GM19468 (cell line): ENCODE results near the gene AHSG.

Experiments used
- ATAC-seq: cut with Tn5 transposase; IDR thresholded peaks from one replicate; pipeline ENCODE4 v1.9.1; 2021; ENCODE audit warnings: mild to moderate bottlenecking, moderate library complexity, moderate number of reproducible peaks; ENCODE audit not compliant: unreplicated experiment; ENCODE audit errors: extremely low read depth

Gene AHSG

GRCh38 chr3:186590580-186591295, 22.1 kb upstream of the AHSG start:
- ATAC-seq: no peak

DNA sequence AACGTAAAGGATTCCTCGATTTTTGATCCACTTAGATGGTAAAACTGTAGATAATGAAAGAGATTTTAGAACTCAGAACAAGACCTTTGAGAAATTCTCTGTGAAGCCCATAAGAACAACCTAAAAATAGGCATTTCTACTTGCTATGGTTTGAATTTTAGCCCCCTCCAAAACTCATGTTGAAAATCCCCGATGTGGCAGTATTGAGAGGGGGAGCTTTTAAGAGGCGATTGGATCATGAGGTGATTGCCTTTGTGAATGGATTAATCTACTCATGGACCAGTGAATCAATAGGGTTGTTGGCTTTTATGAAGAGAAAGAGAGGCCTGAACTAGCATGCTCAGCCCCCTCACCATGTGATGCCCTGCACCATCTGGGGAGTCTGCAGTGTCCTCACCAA, 20.2 kb upstream of the AHSG start:
- no peak for ATAC-seq

- ATAC-seq: no peak
Observed at GRCh38 chr3:186593862-186594261, 19.0 kb upstream of the AHSG start.

DNA sequence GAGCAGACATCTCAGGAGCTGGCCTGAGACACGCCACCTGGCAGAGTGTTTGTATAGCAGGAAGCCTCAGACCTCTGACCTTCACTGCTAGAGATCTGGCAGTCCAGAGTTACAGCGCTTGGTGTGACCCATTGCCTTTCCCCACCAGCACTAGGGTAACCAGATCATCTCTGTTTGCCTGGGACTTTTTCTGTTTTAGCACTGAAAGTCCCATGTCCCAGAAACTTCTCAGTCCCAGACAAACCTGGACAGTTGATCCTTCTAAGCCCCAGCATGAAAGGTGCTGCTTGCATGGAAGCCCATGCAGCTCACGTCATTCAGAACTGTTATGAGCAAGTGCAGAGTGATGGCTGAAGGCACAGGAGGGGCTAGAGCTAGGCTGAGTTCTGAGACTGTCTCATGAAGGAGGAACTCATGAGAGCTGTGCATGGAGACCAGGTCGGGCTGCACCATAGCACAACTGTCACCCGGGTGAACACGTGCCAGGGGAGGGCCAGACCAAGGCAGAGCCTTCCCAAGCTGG, 18.2 kb upstream of the AHSG start:
- no peak for ATAC-seq

DNA sequence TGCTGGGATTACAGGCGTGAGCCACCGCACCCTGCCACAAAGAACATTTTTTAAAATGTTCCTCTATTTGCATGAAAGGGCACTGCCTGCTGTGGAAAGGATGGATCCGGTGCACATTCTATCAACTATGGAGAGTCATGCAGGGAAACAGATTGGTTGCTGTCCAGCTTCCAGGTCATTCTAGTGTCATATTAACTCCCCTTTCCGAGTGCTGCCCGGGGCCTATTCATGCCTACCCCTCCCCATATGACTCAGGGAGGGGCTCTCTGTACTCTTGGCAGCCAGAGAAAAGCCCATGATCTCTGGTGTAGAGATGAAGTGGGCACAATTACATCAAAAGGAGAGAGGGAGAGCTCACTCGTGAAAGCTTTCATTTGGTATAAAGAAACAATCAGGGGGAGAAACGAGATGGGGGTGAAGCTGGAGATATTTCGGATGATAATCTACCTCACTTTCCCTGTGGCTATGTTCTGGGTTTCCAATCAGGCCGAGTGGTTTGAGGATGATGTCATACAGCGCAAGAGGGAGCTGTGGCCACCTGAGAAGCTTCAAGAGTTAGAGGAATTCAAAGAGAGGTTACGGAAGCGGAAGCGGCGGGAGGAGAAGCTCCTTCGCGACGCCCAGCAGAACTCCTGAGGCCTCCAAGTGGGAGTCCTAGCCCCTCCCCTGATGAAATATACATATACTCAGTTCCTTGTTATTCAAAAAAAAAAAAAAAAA, 16.1 kb upstream of the AHSG start:
- no peak for ATAC-seq

DNA sequence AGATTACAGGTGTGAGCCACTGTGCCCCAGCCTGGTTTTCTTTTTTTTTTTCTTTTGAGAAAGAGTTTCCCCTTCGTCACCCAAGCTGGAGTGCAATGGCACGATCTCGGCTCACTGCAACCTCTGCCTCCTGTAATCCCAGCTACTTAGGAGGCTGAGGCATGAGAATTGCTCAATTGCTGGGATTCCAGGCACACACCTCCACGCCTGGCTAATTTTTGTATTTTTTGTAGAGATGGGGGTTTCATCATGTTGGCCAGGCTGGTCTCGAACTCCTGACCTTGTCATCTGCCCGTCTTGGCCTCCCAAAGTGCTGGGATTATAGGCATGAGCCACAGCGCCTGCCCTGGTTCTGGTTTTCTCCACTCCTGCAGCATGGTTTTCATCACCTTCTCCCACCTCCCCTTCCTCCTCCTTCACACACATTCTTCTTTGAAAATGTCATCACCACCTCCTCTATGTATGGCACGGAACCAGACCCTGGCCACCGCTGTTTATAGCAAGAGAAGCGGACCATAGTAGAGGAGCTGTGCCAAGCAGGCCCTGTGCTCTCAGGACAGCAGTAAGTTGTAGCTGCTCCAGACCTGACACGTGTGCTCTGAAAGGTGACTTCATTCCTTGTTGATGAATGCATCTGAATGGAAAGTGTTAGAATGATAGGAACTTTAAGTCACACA, 14.6 kb upstream of the AHSG start:
- ATAC-seq: no peak

GRCh38 chr3:186598794-186599141, 14.1 kb upstream of the AHSG start:
- ATAC-seq: no peak

GRCh38 chr3:186599142-186599784, 13.6 kb upstream of the AHSG start:
- ATAC-seq: no peak

DNA sequence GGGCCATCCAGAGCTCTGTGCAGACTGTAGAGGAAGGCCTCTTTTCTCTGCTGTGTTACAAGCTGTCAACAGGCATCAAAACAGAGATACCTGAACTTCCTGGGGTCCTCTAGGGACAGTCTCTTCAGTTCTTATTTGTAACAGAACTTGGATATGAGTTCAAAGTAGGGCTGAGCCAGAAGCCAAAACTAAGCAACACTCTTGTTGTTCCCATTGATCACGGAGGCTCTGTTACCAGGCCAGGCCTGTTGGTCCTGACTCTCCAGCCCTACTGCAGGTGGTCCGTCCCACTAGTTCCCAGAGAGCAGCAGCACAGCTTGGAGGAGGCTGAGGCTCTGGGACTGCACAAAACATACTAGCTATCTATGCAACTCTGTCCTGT, 13.1 kb upstream of the AHSG start:
- ATAC-seq: no peak

- no peak for ATAC-seq
Observed at GRCh38 chr3:186600896-186601295, 12.0 kb upstream of the AHSG start.

DNA sequence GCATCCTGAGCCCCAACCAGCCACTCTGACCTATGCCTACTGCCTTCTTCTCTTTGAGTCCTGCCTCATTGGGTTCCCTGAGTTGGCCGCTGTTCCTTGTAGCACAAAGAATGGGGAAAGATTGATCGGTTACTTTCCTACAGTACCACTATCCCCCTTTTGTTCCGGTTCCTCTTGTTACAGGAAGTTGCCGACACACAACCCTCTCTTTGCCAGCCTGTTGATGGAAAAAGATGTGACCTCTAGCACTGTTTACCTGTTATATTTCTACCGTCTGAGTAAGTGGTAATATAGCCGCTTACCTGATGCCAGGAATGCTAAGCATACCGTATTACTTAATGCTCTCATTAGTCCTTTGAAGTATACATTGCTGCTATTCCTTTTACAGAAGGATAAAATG, 9.7 kb upstream of the AHSG start:
- no peak for ATAC-seq

DNA sequence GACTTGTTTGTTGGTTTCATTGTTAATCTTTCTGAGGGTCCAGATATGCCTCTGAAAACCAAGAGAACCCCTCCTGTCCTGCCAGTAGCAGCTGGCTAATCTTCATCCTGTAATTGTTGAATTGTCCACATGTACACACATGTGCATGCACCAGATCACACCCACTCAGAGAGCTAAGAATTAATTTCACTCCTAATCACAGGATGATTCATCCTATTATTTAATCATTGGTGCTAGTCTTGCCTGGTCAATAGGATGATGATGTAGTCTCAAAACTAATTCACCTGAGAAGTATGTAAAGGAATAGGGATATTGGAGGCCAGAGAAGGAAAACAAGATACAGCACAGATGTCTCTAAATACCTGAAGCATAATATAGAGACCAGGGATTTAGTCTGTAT, 7.8 kb upstream of the AHSG start:
- no peak for ATAC-seq

GRCh38 chr3:186605561-186606545, 7.0 kb upstream of the AHSG start:
- ATAC-seq: no peak

GRCh38 chr3:186608624-186609215, 4.1 kb upstream of the AHSG start:
- no peak for ATAC-seq

- no peak for ATAC-seq
Observed at GRCh38 chr3:186609247-186609868, 3.5 kb upstream of the AHSG start.

GRCh38 chr3:186612065-186612464, 795 bp upstream of the AHSG start:
- no peak for ATAC-seq

- ATAC-seq: no peak
Observed at GRCh38 chr3:186613637-186614265, 891 bp downstream of the AHSG start.

GRCh38 chr3:186614266-186614596, 1.4 kb downstream of the AHSG start:
- ATAC-seq: no peak
